Activated naive CD4-positive, alpha-beta T cell treated with anti-CD3 and anti-CD28 coated beads, Interleukin-2, amount 50 U/mL, for 16 hours (primary cell): ENCODE measurements around the gene SLC52A3.
"Not testable (repeated sequence)": the region's sequence is repeated elsewhere in the genome, so short reads cannot be mapped to it uniquely, and the experiment has no call there.

ENCODE experiments used
- DNase-seq: peaks from one replicate; pipeline ENCODE4 v3.0.0-alpha.2; 2020

The SLC52A3 gene

DNA sequence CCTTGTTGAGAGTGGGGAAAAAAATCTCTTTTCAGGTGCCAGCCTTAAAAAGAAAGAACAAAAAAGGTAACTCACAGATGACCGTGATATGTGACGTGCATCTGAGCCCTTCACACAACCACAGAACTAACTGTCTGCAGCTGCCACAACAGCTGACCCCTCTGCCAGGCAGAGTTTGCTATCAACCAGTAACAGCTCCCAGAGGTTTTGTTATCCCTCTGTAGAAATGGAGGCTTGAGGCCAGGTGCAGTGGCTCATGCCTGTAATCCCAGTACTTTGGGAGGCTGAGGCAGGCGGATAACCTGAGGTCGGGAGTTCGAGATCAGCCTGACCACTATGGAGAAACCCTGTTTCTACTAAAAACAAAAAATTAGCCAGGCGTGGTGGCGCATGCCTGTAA is 42.8 kb downstream of the SLC52A3 start:
- no peak for DNase-seq

DNA sequence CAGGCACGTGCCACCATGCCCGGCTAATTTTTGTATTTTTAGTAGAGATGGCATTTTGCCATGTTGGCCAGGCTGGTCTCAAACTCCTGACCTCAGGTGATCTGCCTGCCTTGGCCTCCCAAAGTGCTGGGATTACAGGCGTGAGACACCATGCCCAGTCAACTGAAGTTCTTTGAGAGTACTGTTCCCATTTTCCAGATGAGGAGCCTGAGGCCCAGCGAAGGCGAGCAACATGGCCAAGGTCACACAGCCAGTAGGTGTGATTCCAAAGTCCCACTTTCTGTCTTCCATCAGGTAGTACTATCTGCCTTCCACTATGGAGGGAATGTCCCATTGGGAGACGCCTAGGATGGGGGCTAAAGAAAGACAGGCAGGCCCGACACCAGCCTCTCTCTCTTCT is 43.5 kb downstream of the SLC52A3 start:
- DNase-seq: not testable (repeated sequence)

DNA sequence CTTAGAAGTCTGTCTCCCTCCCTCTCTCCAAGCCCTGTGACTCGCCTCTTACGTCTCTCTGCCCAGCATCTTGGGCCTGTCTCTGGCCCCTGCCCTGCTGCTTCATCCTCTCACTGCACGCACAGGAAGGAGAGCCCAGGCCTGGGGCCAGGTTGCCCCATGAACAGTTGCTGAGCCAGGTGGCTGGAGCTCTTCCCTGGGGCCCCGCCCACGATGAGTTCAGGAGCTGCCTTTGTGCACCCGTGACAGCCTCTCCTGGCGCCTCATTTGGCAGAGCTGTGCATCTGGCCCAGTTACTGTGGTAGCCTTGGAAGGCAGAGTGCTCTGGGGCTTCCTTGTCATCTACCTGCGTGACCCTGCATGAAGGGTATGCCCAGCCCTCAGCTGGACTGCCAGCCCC is 44.5 kb downstream of the SLC52A3 start:
- no peak for DNase-seq

DNA sequence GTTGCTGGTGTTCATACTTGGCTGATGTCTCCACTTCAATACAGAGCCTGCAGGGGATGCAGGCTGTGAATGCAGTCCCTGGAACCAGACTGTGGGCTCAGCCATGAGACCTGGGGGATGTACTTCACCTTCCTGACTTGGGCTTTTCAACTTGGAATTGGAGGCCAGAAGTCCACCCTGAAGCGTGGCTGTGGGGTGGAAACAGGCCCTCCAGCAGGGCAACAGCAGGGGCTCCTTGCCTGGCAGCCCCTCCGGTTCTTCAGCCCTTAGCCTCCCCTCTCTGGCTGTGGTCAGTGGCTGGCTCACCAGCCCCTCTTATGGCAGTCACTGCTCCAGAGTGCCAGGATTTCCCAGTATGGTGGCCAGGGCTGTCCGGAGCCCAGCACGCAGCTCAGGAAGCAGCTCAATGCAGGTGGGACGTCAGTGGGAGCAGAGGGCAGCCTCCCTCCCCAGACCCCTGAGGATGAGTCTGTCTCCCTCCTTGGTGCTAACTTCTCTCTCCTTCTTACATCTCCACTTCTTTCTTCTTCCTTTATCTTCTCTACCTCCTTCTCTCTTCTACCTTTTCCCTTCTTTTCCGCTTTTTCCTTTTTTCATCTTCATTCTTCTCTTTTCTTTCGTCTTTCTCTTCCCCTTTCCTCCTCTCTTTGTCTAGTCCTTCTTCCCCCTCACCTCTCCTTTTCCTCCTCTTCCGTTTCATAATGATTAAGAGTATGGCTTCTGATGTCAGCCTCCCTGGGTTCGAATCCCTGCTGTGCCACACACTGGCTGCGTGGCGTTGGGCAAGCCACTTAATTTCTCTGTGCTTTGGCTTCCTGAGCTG is 45.3 kb downstream of the SLC52A3 start:
- no peak for DNase-seq

DNA sequence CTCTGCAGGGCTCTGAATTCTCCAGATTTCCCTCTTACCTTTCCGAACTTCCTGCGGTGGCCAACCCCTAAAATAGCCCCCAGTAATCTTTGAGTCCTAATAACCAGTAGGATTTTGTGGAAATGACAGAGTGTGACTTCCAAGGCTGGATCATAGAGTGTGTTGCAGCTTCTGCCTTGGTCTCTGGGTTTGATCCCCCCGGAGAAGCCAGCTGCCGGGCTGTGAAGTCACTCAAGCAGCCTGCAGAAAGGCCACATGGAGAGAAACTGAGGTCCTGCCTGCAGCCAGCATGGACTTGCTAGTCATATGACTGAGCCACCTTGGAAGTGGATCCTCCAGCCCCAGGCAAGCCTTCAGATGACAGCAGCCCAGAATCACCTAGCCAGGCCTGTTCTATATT is 46.4 kb downstream of the SLC52A3 start:
- DNase-seq: no peak

DNA sequence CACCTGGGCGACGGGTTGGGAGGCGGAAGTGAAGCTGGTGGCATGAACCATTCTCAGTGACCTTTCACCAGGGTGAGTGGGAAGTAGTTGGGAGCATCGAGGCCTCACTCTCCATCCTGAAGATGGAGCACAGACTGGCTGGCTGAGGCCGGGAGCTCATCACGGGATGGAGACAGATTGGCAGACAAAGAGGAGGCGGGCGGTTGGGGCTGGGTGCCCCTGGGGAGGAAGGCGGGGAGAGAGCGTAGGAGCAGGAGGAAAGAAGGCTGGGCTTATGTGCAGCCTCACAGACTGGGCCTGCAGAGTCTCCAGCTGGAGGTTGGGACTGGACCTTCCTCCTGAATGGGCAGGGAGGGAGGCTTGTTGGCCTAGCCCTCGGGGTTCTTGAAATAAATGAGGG is 48.5 kb downstream of the SLC52A3 start:
- no peak for DNase-seq

DNA sequence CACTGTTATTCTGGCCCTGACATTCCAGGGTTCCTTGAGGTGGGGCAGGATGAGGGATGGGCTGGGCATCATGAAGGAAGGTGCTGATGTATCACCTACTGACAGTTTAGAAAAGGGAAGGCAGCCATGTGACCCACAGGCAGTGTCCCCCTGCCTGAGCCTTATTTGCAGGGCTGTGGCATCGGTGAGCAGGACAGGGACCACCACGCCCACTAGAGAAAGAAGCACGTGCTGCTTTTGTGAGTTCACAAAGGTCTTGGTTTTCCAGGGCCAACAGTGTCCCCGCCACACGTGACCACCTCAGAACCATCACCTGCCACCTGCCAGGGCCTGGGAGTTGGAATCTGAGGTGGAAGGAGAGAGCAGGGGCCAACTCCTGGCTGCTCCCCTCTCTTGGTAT is 49.2 kb downstream of the SLC52A3 start:
- no peak for DNase-seq

DNA sequence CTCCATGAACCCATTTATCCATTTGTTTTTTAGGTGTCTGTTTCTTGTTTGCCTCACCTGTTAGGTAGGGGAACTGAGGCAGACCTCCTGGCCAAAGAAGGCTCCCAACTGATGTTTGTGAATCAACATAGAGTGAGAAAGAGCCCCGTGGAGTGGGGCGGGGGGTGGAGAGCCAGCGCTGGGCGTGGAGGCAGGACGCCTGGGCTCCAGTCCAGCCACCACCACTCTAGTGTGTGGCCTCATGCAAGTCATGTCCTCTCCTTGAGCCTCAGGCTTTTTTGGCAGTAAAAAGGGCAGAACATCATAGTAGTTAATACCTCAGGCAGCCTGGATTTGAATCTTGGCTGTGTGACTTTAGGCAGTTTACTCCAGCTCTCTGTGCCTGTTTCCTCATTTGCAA is 50.5 kb downstream of the SLC52A3 start:
- DNase-seq: no peak

DNA sequence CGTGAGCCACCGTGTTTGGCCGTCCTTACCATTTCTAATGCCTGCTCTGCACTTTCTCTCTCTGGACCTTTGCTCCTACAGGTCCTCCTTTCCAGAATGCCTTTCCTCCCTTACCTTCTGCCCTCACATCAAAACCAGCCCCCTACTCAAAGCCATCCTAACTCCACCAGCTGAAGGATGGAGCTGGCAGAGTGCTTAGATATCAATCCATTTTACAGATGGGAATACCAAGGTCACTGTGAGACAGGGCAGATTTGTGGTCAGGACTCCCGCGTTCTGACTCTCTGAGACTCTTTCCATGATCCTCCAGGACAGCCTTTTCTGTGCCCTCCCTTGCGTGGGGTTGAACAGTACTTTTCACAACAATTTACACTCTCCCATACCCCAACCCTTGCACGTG is 51.0 kb downstream of the SLC52A3 start:
- no peak for DNase-seq

DNA sequence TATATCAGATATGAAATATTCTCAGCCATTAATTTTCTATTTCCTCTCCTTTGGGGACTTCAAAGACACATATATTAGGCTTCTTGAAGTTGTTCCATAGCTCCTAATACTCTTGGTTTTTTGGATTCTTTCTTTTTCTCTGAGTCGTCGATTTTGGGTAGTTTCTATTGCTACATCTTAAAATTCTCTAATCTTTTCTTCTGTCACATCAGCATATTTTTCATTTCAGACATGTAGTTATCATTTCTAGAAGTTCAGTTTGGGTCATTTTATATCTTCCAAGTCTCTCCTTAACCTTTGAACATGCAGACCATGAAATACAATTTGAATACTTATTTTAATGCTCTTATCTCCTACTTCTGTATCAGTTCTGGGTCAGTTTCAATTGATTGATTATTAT is 53.8 kb downstream of the SLC52A3 start:
- DNase-seq: no peak

DNA sequence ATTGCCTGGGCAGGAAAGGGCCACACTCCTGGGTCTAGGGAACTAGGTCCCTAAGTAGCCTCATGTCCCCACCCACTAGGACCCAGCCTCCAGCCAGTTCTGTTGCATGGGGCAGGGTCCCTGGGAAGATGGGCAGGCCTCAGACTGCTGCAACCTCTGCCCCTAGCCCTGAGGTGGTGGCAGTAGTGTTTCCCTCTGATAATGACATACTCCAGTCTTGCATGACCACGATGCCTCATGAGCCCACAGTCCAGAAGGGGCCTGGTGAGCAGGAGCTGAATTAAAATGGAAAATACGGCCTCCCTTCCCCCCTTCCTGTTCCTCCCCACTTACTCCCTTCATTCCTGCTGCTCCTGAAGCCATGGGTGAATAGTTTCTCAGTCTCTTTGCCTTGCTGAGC is 56.7 kb downstream of the SLC52A3 start:
- no peak for DNase-seq

DNA sequence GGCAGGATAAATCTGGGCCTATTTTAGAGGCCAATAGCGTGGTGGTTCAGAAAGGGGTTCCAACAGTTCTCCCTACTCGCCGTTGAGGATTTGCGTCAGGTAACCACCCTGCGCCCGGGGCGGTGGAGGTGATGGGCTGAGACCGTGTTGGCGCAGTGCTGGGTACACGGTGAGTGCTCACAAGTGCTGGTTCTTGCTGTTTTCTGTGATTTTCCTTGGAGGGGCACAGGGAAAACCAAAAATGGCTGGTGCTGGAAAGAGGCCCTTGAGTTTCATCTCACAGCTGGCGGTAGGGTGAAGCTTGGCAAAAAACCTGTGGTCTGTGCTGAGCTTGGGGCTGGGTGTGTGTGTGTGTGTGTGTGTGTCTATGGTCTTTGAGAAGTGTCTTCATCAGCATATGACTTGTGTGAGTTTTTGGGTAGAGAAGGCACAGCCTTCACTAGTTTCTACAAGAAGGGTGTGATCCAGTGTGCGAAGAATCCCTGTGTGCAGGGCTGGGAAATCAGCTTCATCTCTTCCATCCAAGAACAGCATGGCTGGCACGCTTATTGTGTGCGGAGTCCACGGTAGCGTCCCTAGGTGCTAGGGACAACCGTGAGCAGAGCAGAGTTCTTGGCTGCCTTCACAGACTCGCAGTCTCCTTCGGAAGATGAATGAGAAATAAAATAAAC is 57.4 kb downstream of the SLC52A3 start:
- no peak for DNase-seq
